ENCODE measurements around the gene VAMP2.

The VAMP2 gene

GRCh38 chr17:8156246-8156992 lies 6.3 kb downstream of the VAMP2 start:
- H3K4me3 ChIP-seq (ENCODE audit: low read length): peak overlapping the region; percentile 72
- peak; percentile 100 for DNase-seq (ENCODE audit: low read depth)
- TF ChIP-seq CTCF (conservative IDR thresholded peaks at IDR 0.05; ENCODE audit: low read depth, low read length): no peak

- H3K4me3 ChIP-seq (ENCODE audit: low read length): peak overlapping the region; percentile 72
- DNase-seq (ENCODE audit: low read depth): no peak
- no peak for TF ChIP-seq CTCF (conservative IDR thresholded peaks at IDR 0.05; ENCODE audit: low read depth, low read length)
These were observed 6.8 kb downstream of the VAMP2 start for GRCh38 chr17:8155996-8156245.

- H3K4me3 ChIP-seq (ENCODE audit: low read length): peak overlapping the region; percentile 72
- TF ChIP-seq CTCF (conservative IDR thresholded peaks at IDR 0.05; ENCODE audit: low read depth, low read length): no peak
- no peak for DNase-seq (ENCODE audit: low read depth)
These were observed 7.3 kb downstream of the VAMP2 start for GRCh38 chr17:8155231-8155995.

- no peak for TF ChIP-seq CTCF (conservative IDR thresholded peaks at IDR 0.05; ENCODE audit: low read depth, low read length)
- no peak for DNase-seq (ENCODE audit: low read depth)
- H3K4me3 ChIP-seq (ENCODE audit: low read length): peak overlapping the region; percentile 21
These were observed 8.1 kb downstream of the VAMP2 start for GRCh38 chr17:8154608-8155155.

- peak overlapping the region; percentile 32 for H3K4me3 ChIP-seq (ENCODE audit: low read length)
- no peak for TF ChIP-seq CTCF (conservative IDR thresholded peaks at IDR 0.05; ENCODE audit: low read depth, low read length)
- peak; percentile 98 for DNase-seq (ENCODE audit: low read depth)
These were observed 8.7 kb downstream of the VAMP2 start for GRCh38 chr17:8153957-8154607.

GRCh38 chr17:8153525-8153956 lies 9.2 kb downstream of the VAMP2 start:
- no peak overlapping the region for H3K4me3 ChIP-seq (ENCODE audit: low read length)
- peak; percentile 84 for DNase-seq (ENCODE audit: low read depth)
- no peak for TF ChIP-seq CTCF (conservative IDR thresholded peaks at IDR 0.05; ENCODE audit: low read depth, low read length)
